HepG2 (cell line): Measurements from ENCODE around the gene SLC35A2. TPM values are rescaled to one million over a fixed set of nuclear protein-coding genes. Genes with fewer than 3 reads are reported as not detected.

Experiments
- BATF2 ChIP-seq: sonication (generic); formaldehyde crosslinking; IDR thresholded peaks from 2 replicates; pipeline ENCODE4 v1.8.0; 2022; ENCODE audit warnings: mild to moderate bottlenecking, missing genetic modification reagents, moderate library complexity
- HOXA9 ChIP-seq: sonication (generic); formaldehyde crosslinking; IDR thresholded peaks from 2 replicates; pipeline ENCODE4 v1.8.1; 2022; ENCODE audit warnings: missing genetic modification reagents, mild to moderate bottlenecking, moderate library complexity, borderline replicate concordance
- KAT7 ChIP-seq: IDR thresholded peaks from 2 replicates; pipeline ENCODE4 v1.6.1; 2018; ENCODE audit warnings: borderline replicate concordance, missing compliant biosample characterization
- MEIS2 ChIP-seq: sonication (generic); formaldehyde crosslinking; IDR thresholded peaks from 2 replicates; pipeline ENCODE4 v1.9.0; 2021; ENCODE audit warnings: mild to moderate bottlenecking, missing genetic modification reagents
- NFE2 ChIP-seq: sonication (generic); formaldehyde crosslinking; IDR thresholded peaks from 2 replicates; pipeline ENCODE4 v1.4.0; 2020; ENCODE audit warnings: missing genetic modification reagents
- PHF8 ChIP-seq: sonication (generic); formaldehyde crosslinking; IDR thresholded peaks from 2 replicates; pipeline ENCODE4 v1.5.0; 2020; ENCODE audit warnings: missing genetic modification reagents
- RFX5 ChIP-seq: IDR thresholded peaks from 2 replicates; pipeline ENCODE4 v1.6.1; 2011; ENCODE audit warnings: low read depth, low read length, improper control_type of control experiment
- TBL1XR1 ChIP-seq: fragments of 150-350 bp; IDR thresholded peaks from 2 replicates; pipeline ENCODE4 v1.6.1; 2014; ENCODE audit warnings: borderline replicate concordance, low read length; ENCODE audit not compliant: partially characterized antibody
- TP53 ChIP-seq: sonication (generic); formaldehyde crosslinking; conservative IDR thresholded peaks from 2 replicates; pipeline ENCODE4 v1.4.0; 2020; ENCODE audit warnings: missing genetic modification reagents
- ZNF264 ChIP-seq: sonication (generic); formaldehyde crosslinking; IDR thresholded peaks from 2 replicates; pipeline ENCODE4 v1.4.0; 2020; ENCODE audit warnings: missing genetic modification reagents
- ZNF280B ChIP-seq: sonication (generic); formaldehyde crosslinking; IDR thresholded peaks from 2 replicates; pipeline ENCODE4 v1.5.0; 2020; ENCODE audit warnings: missing genetic modification reagents, mild to moderate bottlenecking, borderline replicate concordance
- ZNF841 ChIP-seq: sonication (generic); formaldehyde crosslinking; IDR thresholded peaks from 2 replicates; pipeline ENCODE4 v1.8.1; 2023; ENCODE audit warnings: missing genetic modification reagents, borderline replicate concordance
- polyA plus RNA-seq, 8 experiments: library from polyadenylated mRNA; depleted of rRNA in 3 of 8; stranded (reverse) in 7 of 8; unstranded in 1 of 8; fragments of >200 nt; fragmentation: Illumina TruSeq in 4 of 8; extraction: Trizol in 4 of 8; gene quantifications; 2 replicates each; pipeline versions ENCODE4 v1.2.1 to v1.2.3, GENCODE V29; 2011 to 2016; ENCODE audit warnings: low read depth in 4 of 8, missing spikeins in 1 of 8, mixed read lengths in 1 of 8; ENCODE audit not compliant: insufficient read depth in 1 of 8
- total RNA-seq, 5 experiments: library from RNA; depleted of rRNA; stranded (reverse); fragments of >200 nt; fragmentation: Illumina TruSeq; extraction: Trizol; gene quantifications; 2 replicates each; pipeline ENCODE4 v1.2.3, GENCODE V29; 2016; ENCODE audit warnings: low read depth in 1 of 5
- TF ChIP-seq, protein P1 (sequence below): IDR thresholded peaks from 2 replicates; pipeline ENCODE4 v1.6.1; 2016; ENCODE audit warnings: missing compliant biosample characterization, missing genetic modification reagents, borderline replicate concordance
- TF ChIP-seq, protein P2 (sequence below): sonication (generic); formaldehyde crosslinking; conservative IDR thresholded peaks from 2 replicates; pipeline ENCODE4 v1.8.0; 2022; ENCODE audit warnings: low read depth, missing genetic modification reagents

The SLC35A2 gene
- total and polyA plus RNA-seq, 2 of the 13 experiments (the other 11 are each of a cell fraction or from before 2014, with no cell fraction given) = 32.1 to 40.8 TPM

- TF ChIP-seq ZNF280B (CRISPR knock-in tag) (no peak), NFE2 (CRISPR knock-in tag) (no peak), ZNF264 (CRISPR knock-in tag) (no peak), BATF2 (no peak), MEIS2 (CRISPR knock-in tag) (no peak), TP53 (no peak), HOXA9 (CRISPR knock-in tag) (0 out of 2 replicates have a peak, but pooled peaks have one; percentile 23), KAT7 (CRISPR knock-in tag) (no peak), ZNF841 (0 out of 2 replicates have a peak, but pooled peaks have one; percentile 27), PHF8 (CRISPR knock-in tag) (no peak), TBL1XR1 (no peak), RFX5 (no peak)
- TF ChIP-seq, protein P1, sequence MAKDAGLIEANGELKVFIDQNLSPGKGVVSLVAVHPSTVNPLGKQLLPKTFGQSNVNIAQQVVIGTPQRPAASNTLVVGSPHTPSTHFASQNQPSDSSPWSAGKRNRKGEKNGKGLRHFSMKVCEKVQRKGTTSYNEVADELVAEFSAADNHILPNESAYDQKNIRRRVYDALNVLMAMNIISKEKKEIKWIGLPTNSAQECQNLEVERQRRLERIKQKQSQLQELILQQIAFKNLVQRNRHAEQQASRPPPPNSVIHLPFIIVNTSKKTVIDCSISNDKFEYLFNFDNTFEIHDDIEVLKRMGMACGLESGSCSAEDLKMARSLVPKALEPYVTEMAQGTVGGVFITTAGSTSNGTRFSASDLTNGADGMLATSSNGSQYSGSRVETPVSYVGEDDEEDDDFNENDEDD (CRISPR knock-in tag) = no peak
- TF ChIP-seq, protein P2, sequence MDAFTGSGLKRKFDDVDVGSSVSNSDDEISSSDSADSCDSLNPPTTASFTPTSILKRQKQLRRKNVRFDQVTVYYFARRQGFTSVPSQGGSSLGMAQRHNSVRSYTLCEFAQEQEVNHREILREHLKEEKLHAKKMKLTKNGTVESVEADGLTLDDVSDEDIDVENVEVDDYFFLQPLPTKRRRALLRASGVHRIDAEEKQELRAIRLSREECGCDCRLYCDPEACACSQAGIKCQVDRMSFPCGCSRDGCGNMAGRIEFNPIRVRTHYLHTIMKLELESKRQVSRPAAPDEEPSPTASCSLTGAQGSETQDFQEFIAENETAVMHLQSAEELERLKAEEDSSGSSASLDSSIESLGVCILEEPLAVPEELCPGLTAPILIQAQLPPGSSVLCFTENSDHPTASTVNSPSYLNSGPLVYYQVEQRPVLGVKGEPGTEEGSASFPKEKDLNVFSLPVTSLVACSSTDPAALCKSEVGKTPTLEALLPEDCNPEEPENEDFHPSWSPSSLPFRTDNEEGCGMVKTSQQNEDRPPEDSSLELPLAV (CRISPR knock-in tag) = no peak
These were observed 6.8 kb upstream of the SLC35A2 start (continued) for GRCh38 chrX:48918301-48918642.
